ENCODE data around the gene COL5A2. TPM values are rescaled to one million over a fixed set of nuclear protein-coding genes. Genes with fewer than 3 reads are reported as not detected.

Gene COL5A2
- total RNA-seq, result under 1 TPM; 0.37 to 0.72 TPM

GRCh38 chr2:189179570-189179950 lies at the start of gene COL5A2:
TSS of gene COL5A2 (minus strand) at chr2:189179761. CDS start at chr2:189179604, 157 bp downstream.
- no peaks in the 10 kb centered on the region for H3K36me3 Mint-ChIP-seq (ENCODE audit: low read depth)
- ChIA-PET POLR2A (no interaction called here), CTCF (interaction anchor here (0.6 to 1.2 kb wide), 2 partner anchors 12 to 99 kb away, joined by 3 read pairs; no protein-coding TSS in a partner anchor)
- no peaks in the 10 kb centered on the region for H3K9me3 Mint-ChIP-seq
- peaks cover 5% of the 10 kb centered on the region for H3K4me1 Mint-ChIP-seq
- DNase-seq, result no peak
- H3K4me3 Mint-ChIP-seq, result no peak within 1 kb of the TSS
- H3K27me3 Mint-ChIP-seq, result peaks cover 16% of the 10 kb centered on the region
- H3K27ac Mint-ChIP-seq, result no peak within 1 kb of the TSS

DNA sequence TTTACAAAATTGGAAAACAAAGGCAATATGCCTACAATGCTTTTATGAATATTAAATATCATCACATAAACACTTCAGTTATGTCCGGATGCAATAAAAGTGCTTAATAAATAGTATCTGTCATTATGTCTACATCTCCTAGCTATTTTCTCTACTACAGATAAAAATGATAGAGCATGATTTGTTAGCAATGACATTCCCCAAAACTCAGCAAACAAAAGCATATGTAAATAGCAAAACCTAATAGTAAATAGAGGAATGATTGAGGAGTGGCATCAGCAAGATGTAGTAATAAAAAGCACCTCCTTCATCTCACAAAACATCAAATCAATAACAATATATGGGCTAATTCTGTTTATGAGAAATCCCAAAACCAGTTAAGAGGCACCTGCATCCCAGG lies 46.5 kb upstream of the COL5A2 start:
- DNase-seq, result no peak
- Mint-ChIP-seq H3K9me3 (no peaks in the 10 kb centered on the region), H3K4me1 (peaks cover 4% of the 10 kb centered on the region), H3K27me3 (no peaks in the 10 kb centered on the region), H3K36me3 (ENCODE audit: low read depth) (no peaks in the 10 kb centered on the region), H3K27ac (no peak overlapping the region), H3K4me3 (no peak overlapping the region)
- ChIA-PET POLR2A (no interaction called here), CTCF (no interaction called here)

DNA sequence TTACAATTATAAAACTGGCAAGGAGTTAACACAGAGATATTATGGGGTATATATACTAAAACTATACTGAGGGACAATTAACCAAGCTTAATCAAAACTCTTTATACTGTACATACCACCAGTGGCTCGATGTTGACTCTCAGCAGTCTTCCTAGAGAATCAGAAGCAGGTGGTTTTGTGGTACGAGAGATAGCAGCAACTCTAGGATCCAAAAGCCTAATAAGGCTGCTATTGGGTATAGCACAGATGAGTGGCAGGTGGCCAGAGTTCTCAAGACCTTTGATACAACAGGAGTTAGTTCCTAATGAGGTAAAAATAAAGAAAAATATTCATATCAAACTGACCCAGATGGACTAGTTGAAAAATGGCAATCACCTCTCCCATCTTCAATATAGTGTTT lies 45.5 kb upstream of the COL5A2 start:
- Mint-ChIP-seq H3K4me1 (peaks cover 4% of the 10 kb centered on the region), H3K9me3 (no peaks in the 10 kb centered on the region), H3K27me3 (no peaks in the 10 kb centered on the region), H3K27ac (no peak overlapping the region), H3K36me3 (ENCODE audit: low read depth) (no peaks in the 10 kb centered on the region), H3K4me3 (no peak overlapping the region)
- CTCF ChIA-PET, result no interaction called here
- DNase-seq, result no peak
- POLR2A ChIA-PET, result no interaction called here

DNA sequence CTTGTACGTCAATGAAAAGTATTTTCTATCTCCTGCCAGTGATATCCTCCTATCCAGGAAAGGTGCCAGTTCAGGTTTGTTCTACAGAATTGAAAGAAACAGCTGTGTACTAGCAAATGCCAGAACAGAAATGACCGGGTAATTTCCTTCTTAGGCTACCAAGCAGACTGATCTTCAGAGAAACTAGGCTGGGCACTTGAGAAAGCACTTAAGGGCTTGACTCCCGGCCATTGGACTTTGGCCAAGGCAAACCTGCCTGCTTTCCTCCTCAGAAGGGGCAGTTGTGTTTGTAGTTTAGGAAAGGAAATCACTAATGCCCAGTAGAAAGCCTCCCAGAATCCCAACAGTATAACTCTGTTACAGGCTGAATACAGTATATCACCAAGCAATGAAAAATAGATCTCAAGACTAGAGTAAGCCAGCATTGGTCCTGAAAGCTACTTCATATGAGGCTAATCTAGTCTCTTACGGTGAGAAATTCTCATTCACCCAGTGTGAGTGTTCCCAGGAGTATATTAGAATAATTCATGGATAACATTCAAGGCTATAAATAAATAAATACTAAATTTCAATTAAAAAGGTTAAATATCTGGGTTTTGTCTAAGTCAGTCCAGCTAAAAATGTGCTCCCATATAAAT lies 43.0 kb upstream of the COL5A2 start:
- Mint-ChIP-seq H3K9me3 (no peaks in the 10 kb centered on the region), H3K36me3 (ENCODE audit: low read depth) (no peaks in the 10 kb centered on the region), H3K4me1 (peaks cover 4% of the 10 kb centered on the region), H3K27ac (no peak overlapping the region), H3K27me3 (no peaks in the 10 kb centered on the region), H3K4me3 (no peak overlapping the region)
- DNase-seq, result no peak
- POLR2A ChIA-PET, result no interaction called here
- CTCF ChIA-PET, result no interaction called here

DNA sequence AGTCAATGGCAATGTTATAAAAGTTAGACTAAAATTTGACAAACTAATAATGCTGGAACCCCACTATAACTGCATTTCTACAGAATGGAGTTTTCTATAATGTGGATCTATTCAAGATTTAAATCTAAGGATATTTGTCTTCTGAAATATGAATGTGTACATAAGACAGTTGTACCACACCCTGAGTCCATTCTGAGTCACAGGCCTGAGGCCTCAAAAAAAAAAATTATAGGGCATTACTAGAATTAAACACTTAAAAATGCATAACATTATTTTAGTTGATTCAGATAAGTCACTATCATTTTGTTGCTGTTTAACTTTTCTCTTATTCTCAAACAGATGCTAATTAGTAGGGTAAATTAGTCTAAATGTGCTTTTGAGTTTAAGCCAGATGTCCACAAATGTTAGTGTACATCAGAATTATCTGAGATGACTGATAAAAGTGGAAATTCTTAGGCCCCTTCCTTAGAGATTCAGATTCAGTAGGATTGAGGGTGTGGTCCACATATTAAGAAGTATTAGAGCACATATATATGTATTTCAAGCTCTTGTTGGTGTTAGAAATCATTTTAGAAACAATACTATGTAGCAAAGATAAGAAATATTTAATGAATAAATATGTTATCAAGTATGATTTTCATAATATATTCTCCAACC lies 42.4 kb upstream of the COL5A2 start:
- ChIA-PET POLR2A (no interaction called here), CTCF (no interaction called here)
- Mint-ChIP-seq H3K27me3 (no peaks in the 10 kb centered on the region), H3K36me3 (ENCODE audit: low read depth) (no peaks in the 10 kb centered on the region), H3K4me3 (no peak overlapping the region), H3K27ac (no peak overlapping the region), H3K4me1 (peaks cover 4% of the 10 kb centered on the region), H3K9me3 (no peaks in the 10 kb centered on the region)
- DNase-seq, result no peak

DNA sequence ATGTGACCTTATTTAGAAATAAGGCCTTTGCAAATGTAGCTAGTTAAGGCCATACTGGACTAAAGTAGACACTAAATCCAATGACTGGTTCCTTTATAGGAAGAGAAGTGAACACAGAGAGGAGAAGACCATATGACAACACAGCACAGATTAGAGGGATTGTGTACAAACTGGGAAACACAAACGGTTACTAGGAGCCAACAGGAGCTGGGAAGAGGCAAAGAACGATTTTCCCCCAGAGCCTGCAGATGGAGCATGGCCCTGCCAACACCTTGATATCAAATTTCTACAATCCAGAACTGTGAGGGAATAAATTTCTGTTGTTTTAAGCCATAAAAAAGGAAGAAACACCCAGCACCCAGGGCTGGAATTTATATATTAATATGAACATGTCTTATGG lies 38.7 kb upstream of the COL5A2 start:
- ChIA-PET POLR2A (interaction anchor here (0.7 kb wide), 1 partner anchor 23 kb away, joined by 3 read pairs; no protein-coding TSS in a partner anchor), CTCF (no interaction called here)
- Mint-ChIP-seq H3K4me3 (no peak overlapping the region), H3K4me1 (no peaks in the 10 kb centered on the region), H3K36me3 (ENCODE audit: low read depth) (no peaks in the 10 kb centered on the region), H3K27ac (no peak overlapping the region), H3K27me3 (no peaks in the 10 kb centered on the region), H3K9me3 (no peaks in the 10 kb centered on the region)
- no peak for DNase-seq

DNA sequence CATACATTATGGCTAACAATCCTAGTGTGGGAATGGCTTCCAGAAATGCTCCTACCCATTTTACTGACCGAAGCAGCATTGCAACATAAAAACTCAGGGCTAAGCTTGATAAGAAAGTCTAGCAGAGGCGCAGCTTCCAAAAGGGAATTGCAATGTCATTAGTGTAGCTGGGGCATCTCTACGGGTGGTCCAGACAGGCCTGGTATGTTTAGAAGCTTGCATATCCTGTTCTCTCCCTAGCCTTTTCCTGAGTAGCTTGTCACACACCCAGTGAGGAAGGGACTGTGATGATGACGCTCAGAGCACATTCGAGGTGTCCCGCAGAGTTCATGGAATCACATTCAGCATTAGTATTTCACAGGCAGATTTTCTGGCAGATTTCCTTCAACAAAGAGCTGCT lies 38.0 kb upstream of the COL5A2 start:
- H3K4me3 Mint-ChIP-seq, result no peak overlapping the region
- H3K36me3 Mint-ChIP-seq (ENCODE audit: low read depth), result no peaks in the 10 kb centered on the region
- no peak overlapping the region for H3K27ac Mint-ChIP-seq
- no peaks in the 10 kb centered on the region for H3K27me3 Mint-ChIP-seq
- H3K4me1 Mint-ChIP-seq, result no peaks in the 10 kb centered on the region
- POLR2A ChIA-PET, result no interaction called here
- no peaks in the 10 kb centered on the region for H3K9me3 Mint-ChIP-seq
- no peak for DNase-seq
- CTCF ChIA-PET, result no interaction called here

DNA sequence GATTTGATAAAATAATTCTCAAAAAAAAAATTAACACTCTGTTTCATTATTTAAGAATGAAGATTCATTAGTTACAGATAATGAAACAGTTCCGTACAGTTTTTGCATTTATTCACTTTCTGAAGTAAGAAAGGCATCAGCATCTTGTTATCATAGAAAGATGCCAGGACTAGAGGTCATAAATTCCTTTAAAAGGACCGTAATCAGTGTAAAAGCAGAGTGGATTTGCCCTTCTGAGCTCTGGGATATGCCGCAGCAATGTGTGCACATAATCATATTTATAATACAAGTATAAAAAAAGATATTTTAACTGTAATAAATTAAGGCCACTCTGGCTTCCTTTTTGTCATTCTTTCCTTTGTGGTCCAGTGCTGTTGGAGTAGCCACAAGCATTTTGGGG lies 37.5 kb upstream of the COL5A2 start:
- Mint-ChIP-seq H3K4me3 (no peak overlapping the region), H3K27me3 (no peaks in the 10 kb centered on the region), H3K9me3 (no peaks in the 10 kb centered on the region), H3K27ac (no peak overlapping the region), H3K36me3 (ENCODE audit: low read depth) (no peaks in the 10 kb centered on the region), H3K4me1 (no peaks in the 10 kb centered on the region)
- CTCF ChIA-PET, result no interaction called here
- DNase-seq, result no peak
- POLR2A ChIA-PET, result no interaction called here

GRCh38 chr2:189214484-189214883 lies 34.9 kb upstream of the COL5A2 start:
- Mint-ChIP-seq H3K36me3 (ENCODE audit: low read depth) (no peaks in the 10 kb centered on the region), H3K4me1 (no peaks in the 10 kb centered on the region), H3K27me3 (no peaks in the 10 kb centered on the region), H3K4me3 (no peak overlapping the region), H3K9me3 (no peaks in the 10 kb centered on the region), H3K27ac (no peak overlapping the region)
- no peak for DNase-seq
- ChIA-PET CTCF (no interaction called here), POLR2A (no interaction called here)

DNA sequence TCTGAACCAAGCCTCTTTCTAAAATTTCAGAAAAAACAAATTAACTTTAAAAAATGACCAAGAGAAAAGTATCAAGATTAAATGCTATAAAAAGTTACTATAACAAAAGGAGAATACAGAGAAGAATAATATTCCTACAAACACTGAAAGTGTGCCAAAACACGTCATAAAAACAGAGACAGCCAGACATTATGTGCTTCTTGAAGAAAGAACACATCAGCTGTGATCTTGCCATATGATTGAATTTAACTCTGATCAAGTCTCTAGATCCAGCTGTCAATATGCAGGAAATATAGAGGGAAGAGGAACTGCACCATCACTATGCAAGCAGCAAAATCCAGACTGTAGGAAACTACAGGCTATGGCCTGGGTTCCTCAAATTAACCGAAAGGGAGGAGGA lies 33.7 kb upstream of the COL5A2 start:
- Mint-ChIP-seq H3K27me3 (no peaks in the 10 kb centered on the region), H3K4me1 (no peaks in the 10 kb centered on the region), H3K36me3 (ENCODE audit: low read depth) (no peaks in the 10 kb centered on the region), H3K9me3 (no peaks in the 10 kb centered on the region), H3K4me3 (no peak overlapping the region), H3K27ac (no peak overlapping the region)
- POLR2A ChIA-PET, result no interaction called here
- CTCF ChIA-PET, result no interaction called here
- DNase-seq, result no peak

GRCh38 chr2:189210250-189211087 lies 30.9 kb upstream of the COL5A2 start:
- Mint-ChIP-seq H3K27ac (no peak overlapping the region), H3K36me3 (ENCODE audit: low read depth) (no peaks in the 10 kb centered on the region), H3K4me3 (no peak overlapping the region), H3K4me1 (no peaks in the 10 kb centered on the region), H3K27me3 (no peaks in the 10 kb centered on the region), H3K9me3 (no peaks in the 10 kb centered on the region)
- ChIA-PET CTCF (no interaction called here), POLR2A (no interaction called here)
- no peak for DNase-seq

DNA sequence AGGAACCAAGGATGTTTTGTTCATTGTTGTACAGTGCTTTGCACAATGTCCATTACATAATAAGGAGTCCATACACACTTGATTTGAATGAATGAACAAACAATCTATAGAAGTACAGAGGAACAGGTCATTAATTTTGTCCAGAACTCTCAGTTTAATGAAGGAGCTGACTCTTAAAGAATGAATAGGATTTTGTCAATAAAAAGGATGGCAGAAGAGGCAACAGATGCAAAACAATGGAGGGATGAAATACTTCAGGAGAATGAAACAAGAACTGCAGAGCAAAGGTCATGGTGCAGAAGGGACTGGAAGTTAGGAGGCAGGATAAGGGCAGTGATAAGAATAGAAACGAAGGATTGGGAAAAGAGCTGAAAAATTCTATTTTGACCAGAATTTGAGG lies 28.7 kb upstream of the COL5A2 start:
- POLR2A ChIA-PET, result no interaction called here

DNA sequence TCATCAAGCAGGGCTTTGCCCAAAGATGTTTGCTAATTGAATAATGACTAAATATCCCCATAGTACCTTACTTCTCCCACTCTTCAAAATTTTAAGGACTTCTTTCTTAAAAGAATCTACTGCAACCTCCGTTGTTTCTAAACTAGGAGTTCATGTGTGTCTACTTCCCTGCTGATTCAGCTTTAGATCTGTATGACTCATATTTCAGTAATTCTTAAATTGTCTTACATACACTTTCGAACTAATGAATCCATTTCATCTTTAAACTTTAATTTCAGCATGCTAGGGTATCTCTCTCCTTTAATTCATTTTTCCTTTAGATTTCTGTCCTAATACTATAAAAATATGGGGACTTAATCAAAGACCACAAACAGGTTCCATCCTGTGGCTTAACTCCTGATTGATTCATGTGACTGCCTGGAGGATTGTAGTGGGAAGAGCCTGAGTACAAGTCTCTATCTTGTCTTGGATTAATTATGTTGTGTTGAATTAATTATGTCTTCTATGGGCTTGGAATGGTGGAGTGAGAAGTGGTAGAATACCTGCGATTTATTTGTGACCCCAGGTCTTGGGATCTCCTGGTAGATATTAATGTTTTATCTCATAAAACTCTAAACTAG lies 24.9 kb upstream of the COL5A2 start:
- no peak overlapping the region for H3K4me3 Mint-ChIP-seq
- CTCF ChIA-PET, result no interaction called here
- H3K27ac Mint-ChIP-seq, result no peak overlapping the region

More for the DNA sequence above, 28.7 kb upstream of the COL5A2 start:
- Mint-ChIP-seq H3K36me3 (ENCODE audit: low read depth) (no peaks in the 10 kb centered on the region), H3K4me3 (no peak overlapping the region), H3K27me3 (no peaks in the 10 kb centered on the region), H3K9me3 (no peaks in the 10 kb centered on the region), H3K4me1 (peaks cover 6% of the 10 kb centered on the region), H3K27ac (no peak overlapping the region)
- CTCF ChIA-PET, result interaction anchor here (0.5 kb wide), 1 partner anchor 232 kb away, joined by 3 read pairs; no protein-coding TSS in a partner anchor
- DNase-seq, result no peak

More for the DNA sequence above, 24.9 kb upstream of the COL5A2 start:
- Mint-ChIP-seq H3K27me3 (no peaks in the 10 kb centered on the region), H3K36me3 (ENCODE audit: low read depth) (no peaks in the 10 kb centered on the region), H3K9me3 (no peaks in the 10 kb centered on the region), H3K4me1 (peaks cover 6% of the 10 kb centered on the region)
- no peak for DNase-seq
- POLR2A ChIA-PET, result no interaction called here
